ENCODE measurements around the gene FNIP2. TPM values are rescaled to one million over a fixed set of nuclear protein-coding genes. Genes with fewer than 3 reads are reported as not detected.

The FNIP2 gene
- polyA plus RNA-seq (2012; ENCODE audit: insufficient read depth, insufficient read length, low read depth), result 27.3 TPM

DNA sequence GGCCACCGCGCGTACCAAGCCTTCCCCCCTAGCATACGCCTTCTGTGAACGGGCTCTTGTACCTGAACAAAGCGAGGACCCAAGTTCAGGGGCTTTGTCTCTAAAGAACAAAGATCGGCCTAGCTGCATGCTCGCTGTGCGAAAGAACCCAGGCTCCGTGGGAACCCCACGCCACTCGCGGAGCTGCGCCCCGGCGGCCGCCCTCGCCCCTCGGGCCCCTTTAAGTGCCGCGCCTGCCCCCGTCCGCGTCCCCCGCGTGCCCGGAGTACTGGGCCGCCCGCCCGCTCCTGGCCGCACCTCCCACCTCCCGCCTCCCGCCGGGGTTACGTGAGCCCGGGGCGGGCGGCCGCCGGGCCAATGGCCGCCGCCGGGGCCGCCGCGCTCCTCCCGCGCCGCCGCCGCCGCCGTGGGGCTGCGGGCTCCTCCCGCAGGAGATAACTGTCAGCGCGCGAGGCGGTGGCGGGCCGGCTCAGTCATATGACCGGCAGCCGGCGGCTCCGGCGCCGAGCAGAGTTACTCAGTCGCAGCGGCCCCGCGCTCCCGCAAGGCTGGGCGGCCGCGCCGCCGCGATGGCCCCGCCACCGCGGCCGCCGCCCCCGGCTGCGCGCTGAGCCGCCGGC lies at the start of gene FNIP2:
Gene FNIP2, plus strand, starts transcription at position 472 of the 620 bp plus-strand sequence. CDS start 187 bp downstream, outside the sequence.
- Histone ChIP-seq H3K27me3 (no peaks in the 10 kb centered on the region), H3K36me3 (no peaks in the 10 kb centered on the region), H3K4me1 (no peaks in the 10 kb centered on the region), H3K9me3 (no peaks in the 10 kb centered on the region), H3K4me3 (ENCODE audit: low read depth, low read length) (peak within 1 kb of the TSS; percentile 92)
- no peak for TF ChIP-seq CTCF (IDR thresholded peaks at IDR 0.05; ENCODE audit: low read depth, low read length)
- DNase-seq, result peak; percentile 86

- Histone ChIP-seq H3K4me1 (no peaks in the 10 kb centered on the region), H3K9me3 (no peaks in the 10 kb centered on the region), H3K36me3 (peaks cover 41% of the 10 kb centered on the region), H3K27me3 (no peaks in the 10 kb centered on the region), H3K4me3 (ENCODE audit: low read depth, low read length) (no peak overlapping the region)
- DNase-seq, result no peak
- TF ChIP-seq CTCF (IDR thresholded peaks at IDR 0.05; ENCODE audit: low read depth, low read length), result no peak
These were observed 47.1 kb upstream of the FNIP2 start for GRCh38 chr4:158721680-158722079.

- no peaks in the 10 kb centered on the region for H3K4me1 ChIP-seq
- no peak for DNase-seq
- peak overlapping the region; percentile 81 for H3K4me3 ChIP-seq (ENCODE audit: low read depth, low read length)
- no peaks in the 10 kb centered on the region for H3K27me3 ChIP-seq
- no peaks in the 10 kb centered on the region for H3K9me3 ChIP-seq
- no peak for TF ChIP-seq CTCF (IDR thresholded peaks at IDR 0.05; ENCODE audit: low read depth, low read length)
- H3K36me3 ChIP-seq, result peaks cover 37% of the 10 kb centered on the region
These were observed 46.4 kb upstream of the FNIP2 start for GRCh38 chr4:158722291-158722916.

GRCh38 chr4:158722917-158723793 lies 45.7 kb upstream of the FNIP2 start, which contains the start of gene PPID:
Gene PPID, minus strand, starts transcription at chr4:158723396. Its CDS starts 108 bp downstream, at chr4:158723288.
- Histone ChIP-seq H3K4me1 (no peaks in the 10 kb centered on the region), H3K27me3 (peaks cover 1% of the 10 kb centered on the region; the same call in 1 of the 2 replicates), H3K9me3 (no peaks in the 10 kb centered on the region), H3K4me3 (ENCODE audit: low read depth, low read length) (peak within 1 kb of the TSS; percentile 81), H3K36me3 (peaks cover 34% of the 10 kb centered on the region)
- DNase-seq, result peak; percentile 89
- no peak for TF ChIP-seq CTCF (IDR thresholded peaks at IDR 0.05; ENCODE audit: low read depth, low read length)

- no peaks in the 10 kb centered on the region for H3K4me1 ChIP-seq
- no peak for TF ChIP-seq CTCF (IDR thresholded peaks at IDR 0.05; ENCODE audit: low read depth, low read length)
- peaks cover 19% of the 10 kb centered on the region for H3K36me3 ChIP-seq
These were observed 44.2 kb upstream of the FNIP2 start for GRCh38 chr4:158724637-158725036.

More at GRCh38 chr4:158724637-158725036, 44.2 kb upstream of the FNIP2 start:
- no peak for DNase-seq
- H3K9me3 ChIP-seq, result no peaks in the 10 kb centered on the region
- peaks cover 8% of the 10 kb centered on the region; the same call in 1 of the 2 replicates for H3K27me3 ChIP-seq
- no peak overlapping the region for H3K4me3 ChIP-seq (ENCODE audit: low read depth, low read length)

Data from BE2C (cell line).